GM12878 (cell line): Measurements from ENCODE around the gene MYO18B. TPM values are rescaled to one million over a fixed set of nuclear protein-coding genes. Genes with fewer than 3 reads are reported as not detected.

Experiments
- ATAC-seq: fragments of 200-7000 bp; cut with Tn5 transposase; 3 replicates; pipeline ENCODE4 v1.9.1; 2020; ENCODE audit warnings: mild to moderate bottlenecking, moderate library complexity
- BruUV-seq: library from RNA; stranded (reverse); fragments of 400-500 nt; replicated peaks from 2 replicates; lab custom pipeline; 2021; lab: Mats Ljungman, UMichigan
- CTCF ChIA-PET: fragments of 300-600 bp; sonication (Branson Sonifier 250); formaldehyde crosslinking; extraction: SDS; loops from one replicate; lab custom pipeline; 2021; ENCODE audit warnings: inconsistent platforms; lab: Yijun Ruan, JAX
- POLR2A ChIA-PET: fragments of 350-600 bp; formaldehyde crosslinking; extraction: SDS; loops from one replicate; lab custom pipeline; 2021; ENCODE audit warnings: inconsistent platforms; lab: Charles Lee
- RAD21 ChIA-PET: fragments of 300-600 bp; sonication (Branson Sonifier 250); formaldehyde crosslinking; loops from one replicate; lab custom pipeline; 2023; ENCODE audit warnings: antibody characterized with exemption; ENCODE audit not compliant: unreplicated experiment; lab: Charles Lee
- SMC1A ChIA-PET: fragments of 300-600 bp; sonication (Branson Sonifier 250); formaldehyde crosslinking; loops from one replicate; lab custom pipeline; 2023; ENCODE audit not compliant: unreplicated experiment, uncharacterized antibody; lab: Charles Lee
- DNase-seq: peaks from one replicate; pipeline ENCODE4 v3.0.0-alpha.2; 2011; ENCODE audit warnings: low read depth, low spot score
- FAIRE-seq: peaks from 3 replicates; lab custom pipeline; 2011; peaks lifted over from hg19 to GRCh38; lab: Jason Lieb, UNC
- H2AFZ ChIP-seq: 2 replicates; pipeline ENCODE4 v1.6.0; 2011; ENCODE audit warnings: low read depth, low read length, control low read depth; ENCODE audit not compliant: control insufficient read depth
- H3K27ac ChIP-seq: 2 replicates; pipeline ENCODE4 v1.5.1; 2011; ENCODE audit warnings: control low read depth; ENCODE audit not compliant: control insufficient read depth, insufficient read depth
- H3K27me3 ChIP-seq, 2 experiments: replicated peaks in 1 of 2; 2 replicates each; pipeline versions ENCODE4 v1.6.0 to v1.6.1; 2011; ENCODE audit warnings: low read length in 1 of 2; ENCODE audit not compliant: control insufficient read depth in 2 of 2, insufficient read depth in 2 of 2
- H3K36me3 ChIP-seq, 2 experiments: 2 replicates each; pipeline ENCODE4 v1.5.1; 2011; ENCODE audit warnings: low read length in 1 of 2; ENCODE audit not compliant: control insufficient read depth in 2 of 2, insufficient read depth in 2 of 2
- H3K4me1 ChIP-seq: 2 replicates; pipeline ENCODE4 v1.6.1; 2011; ENCODE audit warnings: mild to moderate bottlenecking, low read length, moderate library complexity, mixed read lengths; ENCODE audit not compliant: control insufficient read depth, insufficient read depth
- H3K4me2 ChIP-seq: 2 replicates; pipeline ENCODE4 v1.6.0; 2011; ENCODE audit warnings: control low read depth; ENCODE audit not compliant: control insufficient read depth, insufficient read depth
- H3K4me3 ChIP-seq: fragments of 200-600 bp; sonication (generic); 2 replicates; pipeline ENCODE4 v1.5.1; 2016
- H3K79me2 ChIP-seq: 2 replicates; pipeline ENCODE4 v1.6.0; 2011; ENCODE audit warnings: low read length; ENCODE audit not compliant: control insufficient read depth, insufficient read depth
- H3K9ac ChIP-seq: 2 replicates; pipeline ENCODE4 v1.8.0; 2011; ENCODE audit warnings: low read length, control low read depth, mixed read lengths; ENCODE audit not compliant: control insufficient read depth, insufficient read depth
- H3K9me3 ChIP-seq: replicated peaks from 3 replicates; pipeline ENCODE4 v1.5.1; 2011; ENCODE audit warnings: mild to moderate bottlenecking, low read length; ENCODE audit not compliant: control insufficient read depth, insufficient read depth
- H4K20me1 ChIP-seq: 2 replicates; pipeline ENCODE4 v1.6.0; 2011; ENCODE audit not compliant: control insufficient read depth, insufficient read depth
- ASH2L ChIP-seq: fragments of 300-600, 200-600 bp; sonication (generic); IDR thresholded peaks from 2 replicates; pipeline ENCODE4 v1.6.1; 2017; ENCODE audit warnings: low read depth, mild to moderate bottlenecking, borderline replicate concordance
- ATF3 ChIP-seq: IDR thresholded peaks from 2 replicates; pipeline ENCODE4 v1.6.1; 2011; ENCODE audit warnings: low read depth, mild to moderate bottlenecking, low read length, moderate library complexity, borderline replicate concordance; ENCODE audit errors: extremely low read depth
- BHLHE40 ChIP-seq, 2 experiments: fragments of 450-650 bp in 1 of 2; IDR thresholded peaks; 2 replicates each; pipeline ENCODE4 v1.6.1; 2011 to 2017; ENCODE audit warnings: low read depth in 2 of 2, borderline replicate concordance in 1 of 2, improper control_type of control experiment in 1 of 2, low read length in 1 of 2, mild to moderate bottlenecking in 1 of 2
- CBX5 ChIP-seq: sonication (generic); IDR thresholded peaks from 2 replicates; pipeline ENCODE4 v1.6.1; 2016; ENCODE audit warnings: low read depth, moderate library complexity, mild to moderate bottlenecking, inconsistent platforms
- E4F1 ChIP-seq: fragments of 450-650 bp; IDR thresholded peaks from 2 replicates; pipeline ENCODE4 v1.6.1; 2018; ENCODE audit warnings: borderline replicate concordance, mild to moderate bottlenecking; ENCODE audit not compliant: partially characterized antibody
- ELK1 ChIP-seq: IDR thresholded peaks from 2 replicates; pipeline ENCODE4 v1.6.1; 2012; ENCODE audit warnings: low read depth, low read length, improper control_type of control experiment
- FOXK2 ChIP-seq: fragments of 450-650 bp; IDR thresholded peaks from 2 replicates; pipeline ENCODE4 v1.6.1; 2017; ENCODE audit warnings: mild to moderate bottlenecking, moderate library complexity
- HDGF ChIP-seq: fragments of 450-650 bp; IDR thresholded peaks from 2 replicates; pipeline ENCODE4 v1.6.1; 2016; ENCODE audit warnings: antibody characterized with exemption
- IKZF1 ChIP-seq: fragments of 450-650 bp; conservative IDR thresholded peaks from 2 replicates; pipeline ENCODE4 v1.6.1; 2017; ENCODE audit warnings: antibody characterized with exemption, mild to moderate bottlenecking
- IKZF2 ChIP-seq, 2 experiments: fragments of 450-650 bp; IDR thresholded peaks; 2 replicates each; pipeline ENCODE4 v1.6.1; 2017; ENCODE audit warnings: mild to moderate bottlenecking in 2 of 2, moderate library complexity in 2 of 2
- MLLT1 ChIP-seq: fragments of 450-650 bp; IDR thresholded peaks from 2 replicates; pipeline ENCODE4 v1.6.1; 2016; ENCODE audit warnings: mild to moderate bottlenecking
- NFIC ChIP-seq: IDR thresholded peaks from 2 replicates; pipeline ENCODE4 v1.6.1; 2012; ENCODE audit warnings: low read depth, mild to moderate bottlenecking, inconsistent platforms, low read length, moderate library complexity
- PBX3 ChIP-seq: IDR thresholded peaks from 2 replicates; pipeline ENCODE4 v1.6.1; 2011; ENCODE audit warnings: mild to moderate bottlenecking, low read depth, low read length, moderate library complexity; ENCODE audit not compliant: insufficient replicate concordance
- PML ChIP-seq: IDR thresholded peaks from 2 replicates; pipeline ENCODE4 v1.6.1; 2012; ENCODE audit warnings: low read length, inconsistent platforms
- RB1 ChIP-seq: fragments of 450-650 bp; formaldehyde crosslinking; IDR thresholded peaks from 2 replicates; pipeline ENCODE4 v1.6.1; 2017; ENCODE audit warnings: mild to moderate bottlenecking, borderline replicate concordance
- SMC3 ChIP-seq: IDR thresholded peaks from 2 replicates; pipeline ENCODE4 v1.6.1; 2011; ENCODE audit warnings: low read length, improper control_type of control experiment, borderline replicate concordance
- YY1 ChIP-seq: IDR thresholded peaks from 2 replicates; pipeline ENCODE4 v1.6.1; 2011; ENCODE audit warnings: low read depth, mild to moderate bottlenecking, low read length
- ZZZ3 ChIP-seq: IDR thresholded peaks from 2 replicates; pipeline ENCODE4 v1.6.1; 2011; ENCODE audit warnings: low read depth; ENCODE audit not compliant: control insufficient read depth, insufficient read length
- WGBS: methylation state at CpG from one replicate; pipeline ENCODE4 v1.1.6; 2016; ENCODE audit warnings: low lambda C conversion rate; ENCODE audit not compliant: insufficient replicate concordance, insufficient coverage; ENCODE audit errors: missing lambda C conversion rate; 5-methylcytosine and 5-hydroxymethylcytosine counted together
- in situ Hi-C: fragments of 300-500 bp; cut with MboI; formaldehyde crosslinking; loops from 9 replicates; pipeline ENCODE4 v1.14.3; 2018; ENCODE audit warnings: mixed read lengths
- intact Hi-C: fragments of 100-400 bp; cut with micrococcal nuclease; formaldehyde crosslinking; loops from one replicate; pipeline ENCODE4 v1.14.2; 2022; ENCODE audit not compliant: unreplicated experiment
- polyA plus RNA-seq, 11 experiments: library from polyadenylated mRNA; depleted of rRNA in 4 of 11; unstranded in 6 of 11; stranded (reverse) in 5 of 11; fragments of >200 nt; fragmentation: Nextera tagmentation in 4 of 11; fragmentation: Illumina TruSeq in 1 of 11; extraction: Ambion mirVana in 4 of 11; extraction: Trizol in 1 of 11; gene quantifications; 1 replicate in 1 of 11; 2 replicates in 10 of 11; pipeline versions ENCODE4 v1.2.1 to v1.2.3, GENCODE V29; 2011 to 2016; ENCODE audit warnings: inconsistent platforms in 2 of 11, missing spikeins in 2 of 11, low read depth in 1 of 11
- total RNA-seq, 4 experiments: library from RNA; depleted of rRNA in 3 of 4; stranded (reverse); fragments of >200 nt in 3 of 4; fragmentation: Illumina TruSeq in 1 of 4; extraction: Trizol in 1 of 4; gene quantifications; 2 replicates each; pipeline versions ENCODE4 v1.2.1 to v1.2.3, GENCODE V29; 2013 to 2021

MYO18B gene
- total and polyA plus RNA-seq, 10 of the 15 experiments (the other 5 are each of a cell fraction or from before 2014, with no cell fraction given), result 0.05 to 2.1 (median 0.51) TPM; not detected in 1

GRCh38 chr22:25781801-25782200 lies 39.8 kb downstream of the MYO18B start:
- Histone ChIP-seq H3K36me3 (no peaks in the 10 kb centered on the region), H3K79me2 (no peaks in the 10 kb centered on the region), H2AFZ (no peak overlapping the region), H3K9ac (no peak overlapping the region), H3K4me2 (no peak overlapping the region), H3K4me3 (no peak overlapping the region), H3K27me3 (no peaks in the 10 kb centered on the region; a peak in 1 of 4 replicates), H3K9me3 (no peaks in the 10 kb centered on the region; the same call in 2 of the 3 replicates), H3K27ac (no peak overlapping the region), H3K4me1 (no peaks in the 10 kb centered on the region), H4K20me1 (no peaks in the 10 kb centered on the region)
- no peak for TF ChIP-seq HDGF
- TF ChIP-seq IKZF1, result no peak
- no peak for TF ChIP-seq RB1
- no peak for TF ChIP-seq PML
- TF ChIP-seq ZZZ3, result no peak
- TF ChIP-seq PBX3, result no peak
- no peak for TF ChIP-seq FOXK2
- no peak for TF ChIP-seq MLLT1
- TF ChIP-seq ELK1, result no peak
- TF ChIP-seq CBX5, result no peak
- no peak for TF ChIP-seq NFIC
- TF ChIP-seq IKZF2 (IDR thresholded peaks at IDR 0.05), result no peak
- no peak for TF ChIP-seq BHLHE40 (IDR thresholded peaks at IDR 0.05; ENCODE audit: borderline replicate concordance in 1 of 2, low read depth in 2 of 2, low read length in 1 of 2)
- no peak for TF ChIP-seq ATF3
- no peak for TF ChIP-seq E4F1
- TF ChIP-seq YY1, result no peak
- no peak for TF ChIP-seq ASH2L
- TF ChIP-seq SMC3, result no peak
- no peak for FAIRE-seq
- ChIA-PET POLR2A (no interaction called here), SMC1A (no interaction called here), CTCF (interaction anchor here (1.6 kb wide), 1 partner anchor 9 kb away, joined by 8 read pairs; no protein-coding TSS in a partner anchor), RAD21 (no interaction called here)
- DNase-seq, result no peak
- WGBS, result 71% methylated on average over 8 of the region's 8 CpGs
- no TSS peak for BruUV-seq
- intact Hi-C loops, result no loop called here
- no peak for ATAC-seq
- in situ Hi-C loops, result loop anchor here (5.0 kb wide), 1 partner anchor 550 kb away; no protein-coding TSS in a partner anchor
